Measurements from ENCODE around the gene MB.

The MB gene

GRCh38 chr22:35591714-35592417, 25.3 kb downstream of the MB start:
- no peak for TF ChIP-seq CTCF (IDR thresholded peaks at IDR 0.05; ENCODE audit: insufficient read depth, low read depth, low read length, missing control alignments)
- peak; percentile 18 for DNase-seq (ENCODE audit: low read depth)
- no peak overlapping the region for H3K4me3 ChIP-seq (ENCODE audit: low read length)

- H3K4me3 ChIP-seq (ENCODE audit: low read length) = no peak overlapping the region
- no peak for TF ChIP-seq CTCF (IDR thresholded peaks at IDR 0.05; ENCODE audit: insufficient read depth, low read depth, low read length, missing control alignments)
- DNase-seq (ENCODE audit: low read depth) = no peak
Observed at GRCh38 chr22:35590634-35591295, 26.4 kb downstream of the MB start.

DNA sequence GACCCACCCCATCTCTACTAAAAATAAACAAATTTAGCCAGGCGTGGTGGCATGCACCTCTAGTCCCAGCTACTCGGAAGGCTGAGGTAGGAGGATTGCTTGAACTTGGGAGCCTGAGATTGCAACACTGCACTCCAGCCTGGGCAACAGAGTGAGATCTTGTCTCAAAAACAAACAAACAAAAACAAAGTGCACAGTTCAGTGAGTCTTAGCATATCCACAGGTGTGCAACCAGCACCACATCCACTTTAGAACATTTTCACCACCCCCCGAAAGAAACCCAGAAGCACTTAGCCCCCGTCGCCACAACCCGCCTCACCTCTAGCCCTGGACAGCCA, 27.4 kb downstream of the MB start:
- H3K4me3 ChIP-seq (ENCODE audit: low read length) = no peak overlapping the region
- no peak for TF ChIP-seq CTCF (IDR thresholded peaks at IDR 0.05; ENCODE audit: insufficient read depth, low read depth, low read length, missing control alignments)
- DNase-seq (ENCODE audit: low read depth) = no peak

DNA sequence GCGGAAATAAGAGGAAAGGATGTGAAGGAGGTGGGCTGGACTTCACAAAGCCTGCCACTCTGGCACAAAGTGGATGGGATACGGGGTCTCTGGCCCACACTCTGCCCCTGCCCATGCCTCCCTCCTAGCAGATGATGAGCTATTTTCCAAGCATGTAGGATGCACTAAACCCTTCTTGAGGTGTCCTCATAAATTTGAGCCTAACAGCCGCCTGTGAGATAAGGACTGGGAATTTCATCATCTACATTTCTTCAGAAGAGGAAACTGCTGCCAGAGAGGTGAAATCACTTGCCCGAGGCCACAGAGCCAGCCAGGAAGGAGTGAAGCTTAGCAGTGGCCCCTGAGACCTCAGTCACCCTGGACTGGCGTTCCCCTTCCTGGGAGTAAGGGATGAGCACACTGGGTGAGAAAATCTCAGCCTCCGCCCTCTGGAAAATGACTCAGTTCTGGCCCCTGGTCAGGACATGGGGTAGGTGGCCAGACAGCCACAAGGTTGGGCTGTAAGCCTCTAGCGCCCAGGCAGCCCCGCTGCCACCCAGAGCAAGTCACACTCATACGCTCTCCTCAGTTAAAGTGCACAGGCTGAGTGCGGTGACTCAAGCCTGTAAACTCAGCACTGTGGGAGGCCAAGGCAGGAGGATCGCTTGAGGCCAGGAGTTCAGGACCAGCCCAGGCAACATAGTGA, 27.9 kb downstream of the MB start:
- peak; percentile 99 for DNase-seq (ENCODE audit: low read depth)
- H3K4me3 ChIP-seq (ENCODE audit: low read length) = no peak overlapping the region
- TF ChIP-seq CTCF (IDR thresholded peaks at IDR 0.05; ENCODE audit: insufficient read depth, low read depth, low read length, missing control alignments) = no peak

- TF ChIP-seq CTCF (IDR thresholded peaks at IDR 0.05; ENCODE audit: insufficient read depth, low read depth, low read length, missing control alignments) = no peak
- H3K4me3 ChIP-seq (ENCODE audit: low read length) = no peak overlapping the region
- DNase-seq (ENCODE audit: low read depth) = no peak
Observed at GRCh38 chr22:35587896-35588295, 29.2 kb downstream of the MB start.

GRCh38 chr22:35587447-35587870, 29.7 kb downstream of the MB start:
- no peak for DNase-seq (ENCODE audit: low read depth)
- H3K4me3 ChIP-seq (ENCODE audit: low read length) = no peak overlapping the region
- no peak for TF ChIP-seq CTCF (IDR thresholded peaks at IDR 0.05; ENCODE audit: insufficient read depth, low read depth, low read length, missing control alignments)

All from epithelial cell of esophagus (primary cell).